Sigmoid colon (tissue), 4 donors: ENCODE results near the gene MAST2.

Experiments
- CTCF ChIP-seq, 4 experiments: fragments of 450-650 bp in 3 of 4; fragments of 200-600 bp in 1 of 4; IDR thresholded peaks; one replicate each; pipeline ENCODE4 v1.5.1; 2016 to 2019; ENCODE audit warnings: antibody characterized with exemption in 4 of 4, mild to moderate bottlenecking in 3 of 4, moderate library complexity in 2 of 4
- POLR2A ChIP-seq, 2 donors: fragments of 450-650 bp; IDR thresholded peaks; one replicate each; pipeline ENCODE4 v1.6.1; 2016; ENCODE audit warnings: antibody characterized with exemption in 2 of 2, mild to moderate bottlenecking in 2 of 2, moderate library complexity in 2 of 2
- POLR2AphosphoS5 ChIP-seq, 4 donors: sonication (generic); formaldehyde crosslinking; IDR thresholded peaks; one replicate each; pipeline ENCODE4 v1.6.1; 2017; ENCODE audit warnings: antibody characterized with exemption in 4 of 4

- TF ChIP-seq CTCF (IDR thresholded peaks at IDR 0.05) (no peak), POLR2AphosphoS5 (IDR thresholded peaks at IDR 0.05) (peak; percentile 91 to 95 (median 94)), POLR2A (IDR thresholded peaks at IDR 0.05) (peak in 1 of 2 donors; percentile 31)
Measured at GRCh38 chr1:45913183-45913683, 109.8 kb downstream of the MAST2 start.
